ENCODE measurements around the gene SMIM41.

The SMIM41 gene

DNA sequence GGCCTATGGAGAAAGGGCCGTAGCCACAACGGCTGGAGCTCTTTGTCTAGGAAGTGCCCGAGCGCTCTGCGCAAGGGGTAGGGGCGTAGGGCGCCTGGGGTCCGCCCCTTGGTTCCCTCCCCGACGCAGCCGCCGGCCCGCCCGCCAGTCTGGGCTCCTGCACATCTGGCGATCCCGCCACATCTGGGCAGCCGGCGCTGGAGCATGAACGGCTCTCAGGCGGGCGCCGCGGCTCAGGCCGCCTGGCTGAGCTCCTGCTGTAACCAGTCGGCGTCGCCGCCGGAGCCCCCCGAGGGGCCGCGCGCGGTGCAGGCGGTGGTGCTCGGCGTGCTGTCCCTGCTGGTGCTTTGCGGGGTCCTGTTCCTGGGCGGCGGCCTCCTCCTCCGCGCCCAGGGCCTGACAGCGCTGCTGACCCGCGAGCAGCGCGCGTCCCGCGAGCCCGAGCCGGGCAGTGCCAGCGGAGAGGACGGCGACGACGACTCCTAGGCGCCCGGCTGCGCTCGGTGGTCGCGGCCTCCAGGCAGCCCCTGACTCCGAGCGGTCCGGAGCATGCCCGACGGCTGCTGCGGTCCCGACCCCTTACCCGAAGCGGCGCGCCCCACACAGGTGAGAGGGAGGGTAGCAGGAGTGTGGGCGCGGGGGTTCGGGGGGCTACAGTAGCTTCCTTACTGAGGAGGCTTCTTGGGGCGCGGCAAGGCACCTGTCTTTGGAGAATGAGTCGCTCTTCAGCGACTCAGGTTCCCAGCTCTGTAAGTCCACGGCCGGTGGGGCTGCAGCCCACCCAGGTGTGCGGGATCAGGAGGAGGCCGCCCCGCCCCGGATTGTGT, at the start of gene SMIM41:
Gene SMIM41 (plus strand): TSS at position 129 of the 827 bp plus-strand sequence. CDS start 76 bp downstream, at position 205.
- DNase-seq: peak; percentile 60

DNA sequence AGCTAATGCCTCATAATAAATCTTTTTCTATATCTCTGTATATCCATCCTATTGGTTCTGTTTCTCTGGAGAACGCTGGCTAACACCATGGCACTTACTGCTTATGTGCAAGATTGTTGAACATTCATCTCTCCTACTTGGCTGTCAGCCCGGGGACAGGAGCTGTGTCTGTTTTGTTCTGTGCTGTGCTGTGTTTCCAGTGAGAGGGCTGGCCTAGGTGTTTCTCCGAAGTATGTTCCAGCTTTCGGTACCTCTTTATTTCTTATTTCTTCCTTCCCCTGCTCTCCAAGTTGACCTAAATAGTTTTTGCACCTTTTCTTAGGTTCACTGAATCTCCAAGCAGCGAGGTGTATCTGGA, 47.1 kb upstream of the SMIM41 start:
- DNase-seq: peak; percentile 85

DNA sequence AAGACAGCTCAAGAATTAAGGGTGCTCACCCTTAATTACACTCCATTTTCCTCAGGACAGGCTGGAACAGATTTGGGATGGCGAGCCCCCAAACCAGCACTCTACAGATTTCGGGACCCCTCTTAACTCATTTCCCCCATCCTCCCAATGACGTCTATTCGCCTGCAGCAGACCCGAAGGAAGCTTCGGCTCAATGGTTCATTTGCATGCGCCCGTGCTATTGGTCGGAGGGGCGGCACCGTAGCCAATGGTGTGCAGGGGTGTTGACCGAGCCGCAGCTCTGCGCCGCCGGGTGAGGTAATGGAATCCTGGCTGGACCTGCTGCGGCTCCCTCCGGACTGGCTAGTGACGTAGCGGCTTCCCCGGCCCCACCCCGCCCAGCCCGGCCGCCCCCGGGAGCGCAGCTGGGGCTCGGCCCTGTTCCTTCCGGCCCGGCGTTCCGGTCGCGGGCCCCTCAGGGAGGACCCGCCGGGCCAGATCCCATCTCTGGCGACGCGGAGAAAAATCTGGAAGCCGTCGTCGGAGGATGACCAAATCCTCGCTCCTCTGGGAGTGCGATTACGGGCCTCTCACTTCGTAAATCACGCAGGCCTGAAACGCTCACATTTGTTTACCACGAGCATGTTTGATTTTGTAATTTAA, 46.6 kb upstream of the SMIM41 start:
- peak; percentile 98 for DNase-seq

DNA sequence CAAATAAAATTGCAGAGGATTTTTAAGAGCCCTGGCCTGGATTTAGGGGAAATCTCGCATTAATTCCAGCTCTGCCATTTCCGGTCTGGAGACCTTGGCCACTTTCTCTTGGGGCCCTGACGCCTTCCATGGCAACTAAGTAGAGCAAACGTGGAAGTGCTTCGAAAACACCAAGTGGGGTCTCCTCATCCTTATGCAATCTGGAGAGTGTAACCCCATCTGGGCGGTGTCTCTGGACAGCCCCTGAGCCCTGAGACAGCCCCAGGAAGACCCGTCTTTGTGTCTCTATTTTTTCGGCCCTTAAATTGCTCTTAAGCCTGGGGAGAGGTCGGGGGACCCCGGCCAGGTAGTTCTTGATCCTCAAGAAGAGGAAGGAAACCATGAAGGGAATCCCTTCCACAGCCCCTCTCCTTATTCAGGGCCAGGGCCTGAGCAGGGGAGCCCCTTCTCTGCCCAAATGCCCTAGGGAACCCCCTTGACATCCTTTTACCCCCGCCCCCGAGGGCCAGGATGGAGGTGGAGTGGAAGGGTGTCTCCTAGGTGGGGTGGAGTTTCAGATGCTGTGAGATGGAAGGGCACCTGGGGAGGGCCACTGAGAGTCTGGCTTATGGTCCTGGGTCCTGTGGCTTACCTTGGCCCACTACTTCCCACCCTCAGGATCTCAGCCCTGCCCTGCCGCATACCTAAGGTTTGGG, 45.9 kb upstream of the SMIM41 start:
- DNase-seq: no peak

DNA sequence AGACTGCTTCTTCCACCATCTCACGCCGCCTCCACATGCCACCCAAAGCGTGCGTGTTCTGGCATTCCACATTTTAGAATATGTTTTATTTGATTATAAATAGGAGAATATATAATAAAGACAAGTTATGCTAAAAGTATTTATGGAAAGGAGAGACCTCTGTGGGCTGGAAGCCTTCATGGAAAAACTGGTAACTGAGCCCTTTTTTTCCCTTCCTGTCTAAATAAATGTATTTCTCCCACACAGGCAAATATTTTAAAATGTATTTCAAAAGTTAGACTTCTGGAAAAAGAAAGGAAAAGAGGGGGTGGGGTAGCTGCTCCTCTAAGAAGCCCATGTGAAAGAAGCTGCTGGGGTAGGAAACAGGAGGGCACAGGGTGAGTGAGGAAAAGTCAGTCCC, 44.3 kb upstream of the SMIM41 start:
- DNase-seq: peak; percentile 40

DNA sequence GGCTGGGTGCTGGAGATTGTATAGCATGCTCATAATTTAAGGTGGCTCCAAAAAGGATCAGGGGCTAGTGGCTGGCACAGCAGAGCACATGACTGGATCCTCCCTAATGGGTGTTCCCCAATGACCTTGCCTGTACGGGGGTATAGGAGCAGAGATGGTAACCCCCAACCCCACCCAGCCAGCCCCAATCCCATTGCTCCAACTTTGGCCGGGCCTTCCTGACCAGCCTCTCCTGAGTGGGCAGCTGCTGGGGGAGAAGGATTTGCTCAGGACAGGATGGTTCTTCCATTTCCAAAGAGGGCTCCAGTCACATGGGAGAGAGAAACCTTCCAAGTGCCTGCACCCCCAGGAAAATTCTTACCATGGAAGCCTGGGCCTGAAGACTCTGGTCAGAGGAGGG, 43.6 kb upstream of the SMIM41 start:
- no peak for DNase-seq

DNA sequence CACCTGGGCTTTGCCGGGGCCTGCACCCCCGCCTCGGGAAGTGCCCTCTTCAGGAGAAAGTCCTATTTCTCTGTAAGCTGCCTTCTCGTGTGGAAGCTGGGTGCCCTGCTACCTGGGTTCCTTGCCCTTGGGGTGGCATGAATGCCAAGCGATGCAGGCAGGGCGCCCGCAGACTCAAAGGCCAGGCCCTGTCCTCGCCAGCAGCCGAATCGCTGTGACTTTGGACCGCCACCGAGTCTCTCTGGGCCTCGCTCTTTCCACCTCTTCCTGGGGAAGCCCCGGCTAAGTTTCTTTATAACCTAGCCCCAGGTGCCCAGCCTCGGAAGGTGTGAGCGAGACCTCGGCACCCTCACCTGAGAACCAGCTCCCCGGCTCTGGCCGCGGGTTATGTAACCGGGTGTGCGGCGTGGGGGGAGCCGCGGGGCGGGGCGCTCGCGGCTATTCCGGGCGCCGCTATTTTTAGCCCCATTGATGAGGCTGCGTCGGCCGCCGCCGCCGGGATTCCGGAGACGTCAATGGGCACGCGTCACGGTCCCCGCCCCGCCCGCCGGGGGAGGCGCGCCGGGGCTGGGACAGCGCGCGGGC, 42.8 kb upstream of the SMIM41 start:
- DNase-seq: peak; percentile 88

DNA sequence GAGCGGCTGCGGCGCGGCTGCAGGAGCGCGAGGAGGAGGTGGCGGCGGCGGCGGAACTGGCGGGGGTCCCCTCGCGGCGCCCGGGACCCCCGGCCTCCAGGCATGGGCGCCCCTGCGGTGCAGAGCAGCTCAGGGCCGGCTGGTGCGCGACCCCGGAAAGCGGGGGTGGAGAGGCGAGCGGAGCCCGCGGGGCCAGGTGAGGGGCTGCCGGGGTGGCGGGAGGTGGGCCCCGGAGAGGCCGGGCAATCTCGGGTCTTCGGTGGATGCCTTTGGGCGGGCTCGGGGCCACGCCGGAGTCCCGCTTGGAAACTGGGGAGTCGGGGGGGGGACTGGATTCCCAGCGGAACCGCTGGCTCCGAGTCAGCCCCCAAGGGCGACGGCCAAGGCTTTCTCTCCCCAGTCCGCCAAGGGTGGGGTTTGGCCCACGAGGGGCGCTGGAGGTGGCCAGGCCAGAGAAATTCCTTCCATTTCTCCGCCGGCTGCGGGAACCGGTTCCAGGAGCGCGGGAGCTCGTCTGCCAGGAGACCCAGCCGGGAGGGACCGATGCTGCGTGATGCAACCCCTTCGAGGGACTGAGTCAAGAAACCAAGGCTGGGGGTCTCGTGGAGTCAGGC, 42.1 kb upstream of the SMIM41 start:
- peak; percentile 86 for DNase-seq

DNA sequence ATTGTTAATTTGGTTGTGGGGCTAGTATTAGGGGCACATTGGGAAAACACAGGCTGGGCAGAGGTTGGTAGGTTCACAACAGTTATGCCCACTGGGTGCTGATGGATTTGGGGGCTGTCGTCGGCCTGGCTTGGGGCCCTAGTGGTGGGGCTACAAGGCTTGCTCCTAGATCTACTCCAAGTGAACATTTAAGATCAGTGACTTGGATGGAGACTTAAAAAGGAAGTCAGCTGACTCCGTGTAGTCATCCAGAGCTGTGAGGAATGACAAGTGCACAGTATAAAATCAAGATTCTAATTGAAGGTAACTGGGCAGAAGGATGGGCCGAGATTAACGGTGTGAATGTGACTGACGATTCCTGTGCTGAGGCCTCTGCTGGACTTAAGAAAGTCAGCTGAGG, 41.1 kb upstream of the SMIM41 start:
- DNase-seq: no peak

DNA sequence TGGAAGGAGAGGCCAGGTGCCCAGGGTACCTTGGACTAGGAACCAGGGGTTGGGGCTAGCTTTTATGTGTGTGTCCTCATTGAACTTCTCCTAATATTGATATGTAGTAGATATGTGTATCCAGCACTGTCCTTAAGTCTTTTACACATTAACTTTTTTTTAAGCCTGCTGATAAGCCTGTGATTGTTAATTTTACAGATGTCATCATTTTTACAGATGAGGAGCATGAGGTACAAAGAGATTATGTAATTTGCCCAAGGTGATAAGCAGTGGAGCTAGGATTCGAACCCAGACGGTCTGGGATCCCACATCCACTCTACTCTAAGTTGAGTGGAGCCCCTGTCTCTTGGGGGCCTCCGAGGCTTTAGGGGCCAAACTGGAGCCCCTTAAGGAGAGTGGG, 38.5 kb upstream of the SMIM41 start:
- no peak for DNase-seq

DNA sequence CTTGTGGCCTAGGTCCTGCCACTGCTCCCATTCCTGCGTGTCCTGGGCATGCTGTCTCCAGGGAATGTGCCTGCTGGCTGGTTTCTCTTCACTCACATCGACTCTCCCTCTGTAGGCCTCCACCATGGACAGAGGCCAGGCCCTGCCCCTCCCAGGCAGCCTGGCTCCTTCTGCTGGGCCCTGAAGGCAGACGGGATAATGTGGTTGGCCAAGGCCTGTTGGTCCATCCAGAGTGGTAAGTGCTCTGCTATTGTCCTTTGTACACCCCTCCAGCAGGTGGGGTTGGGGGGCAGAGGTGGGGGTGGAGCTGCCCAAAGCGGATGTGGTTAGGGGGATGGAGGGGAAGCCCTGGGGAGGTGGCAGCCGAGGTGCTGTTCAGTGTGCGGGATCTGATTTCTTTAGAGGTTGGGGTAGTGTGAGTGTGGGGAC, 37.8 kb upstream of the SMIM41 start:
- no peak for DNase-seq

DNA sequence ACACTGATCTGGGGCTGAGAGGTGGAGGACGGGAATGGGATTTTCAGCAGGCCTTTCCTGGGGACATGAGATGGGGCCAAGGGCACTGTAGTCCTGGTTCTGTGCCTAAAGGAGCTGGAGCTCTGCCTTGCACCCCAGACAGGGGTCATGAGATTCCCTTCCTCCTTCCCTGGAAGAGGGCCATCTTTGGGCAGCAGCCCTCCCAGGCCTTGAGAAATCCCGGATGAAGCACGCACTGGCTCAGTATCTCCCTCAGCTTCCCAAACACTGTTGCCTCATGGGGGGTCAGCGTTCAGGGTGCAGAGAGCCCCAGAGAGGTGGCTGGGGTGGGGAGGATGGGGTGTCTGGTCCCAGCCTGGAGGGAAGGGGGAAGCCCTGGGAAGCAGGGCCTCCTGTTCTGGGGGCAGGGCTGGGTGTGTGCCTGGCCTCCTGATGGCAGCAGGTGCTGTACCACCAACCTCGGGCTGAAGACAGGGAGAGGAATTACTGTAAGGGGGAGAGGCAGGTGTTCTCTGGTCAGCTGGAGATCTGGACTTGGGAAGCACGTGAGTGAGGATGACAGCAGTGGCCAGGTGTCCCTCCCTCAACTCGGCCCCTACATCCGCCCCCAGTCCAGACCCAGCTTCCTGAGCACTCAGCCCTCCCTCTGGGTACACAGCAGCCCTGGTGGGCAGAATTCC, 36.7 kb upstream of the SMIM41 start:
- no peak for DNase-seq

DNA sequence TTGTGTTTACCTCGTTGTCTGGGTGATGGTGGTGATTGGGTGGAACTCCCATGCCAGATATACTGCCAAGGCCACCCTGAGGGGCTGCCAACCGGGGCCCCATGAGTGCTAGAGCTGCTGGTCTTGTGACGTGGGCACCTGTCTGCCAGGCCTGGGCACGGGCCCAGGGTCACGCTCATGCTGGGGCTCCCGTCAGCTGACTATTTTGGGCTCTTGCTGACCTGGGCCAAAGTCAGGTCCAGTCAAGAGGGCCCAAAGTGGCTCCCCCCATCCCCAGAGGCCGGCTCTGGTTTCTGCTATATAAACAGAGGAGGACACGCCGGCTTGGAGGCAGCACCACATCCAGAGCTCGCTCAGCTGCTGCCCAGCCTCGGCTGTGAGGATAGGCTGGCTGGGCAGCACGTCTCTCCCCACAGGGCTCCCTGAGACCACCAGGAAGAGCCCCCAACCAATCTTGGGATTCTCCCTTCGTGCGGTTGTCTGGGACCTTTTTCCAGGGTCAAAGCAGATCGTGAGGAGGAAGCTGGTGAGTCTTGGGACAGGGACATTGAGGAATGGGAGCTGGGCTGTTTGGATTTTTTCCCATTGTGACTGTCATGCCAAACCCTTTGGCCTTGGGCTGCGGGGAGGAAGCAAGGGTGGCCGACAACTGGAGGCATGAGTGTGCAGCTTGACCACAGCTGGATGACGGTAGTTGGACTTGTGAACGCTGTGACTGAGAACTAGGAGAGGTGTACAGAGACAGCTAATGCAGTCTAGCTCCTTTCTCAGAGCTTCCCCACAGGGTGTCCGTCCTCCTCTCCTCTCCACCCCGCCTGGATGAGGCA, 35.9 kb upstream of the SMIM41 start:
- no peak for DNase-seq

DNA sequence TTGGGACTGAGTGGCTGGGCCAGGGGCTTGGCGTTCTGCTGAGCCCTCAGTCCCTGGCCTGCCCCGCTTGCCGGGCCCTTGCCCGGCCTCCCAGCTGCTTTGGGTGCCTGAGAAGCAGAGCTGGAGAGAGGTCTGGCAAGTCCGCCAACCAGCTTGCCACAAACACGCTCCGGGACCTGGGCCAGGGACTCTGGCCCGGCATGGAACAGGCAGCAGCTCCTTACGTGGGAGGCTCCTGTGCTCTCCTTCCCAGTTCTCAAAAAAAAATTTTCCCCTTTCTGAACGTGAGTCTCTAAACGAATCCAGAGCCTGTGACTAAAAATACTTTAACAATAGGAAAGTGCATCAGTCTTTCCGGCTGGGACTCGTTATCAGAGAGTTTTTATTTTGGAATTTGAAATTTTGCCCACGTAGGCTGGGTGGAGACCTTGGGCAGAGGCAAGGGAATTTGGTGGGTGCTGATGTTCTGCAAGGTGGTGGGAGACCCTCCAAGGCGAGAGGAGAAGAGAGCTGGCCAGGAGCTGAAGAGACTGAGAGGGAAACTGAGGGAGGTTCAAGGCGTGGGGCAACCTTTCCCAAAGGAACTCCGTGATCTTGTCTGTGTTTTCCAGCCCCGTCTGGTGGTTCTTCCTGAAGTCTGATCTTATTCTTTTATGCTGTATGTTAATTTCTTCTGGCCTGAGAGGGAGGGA, 35.1 kb upstream of the SMIM41 start:
- DNase-seq: peak; percentile 34

DNA sequence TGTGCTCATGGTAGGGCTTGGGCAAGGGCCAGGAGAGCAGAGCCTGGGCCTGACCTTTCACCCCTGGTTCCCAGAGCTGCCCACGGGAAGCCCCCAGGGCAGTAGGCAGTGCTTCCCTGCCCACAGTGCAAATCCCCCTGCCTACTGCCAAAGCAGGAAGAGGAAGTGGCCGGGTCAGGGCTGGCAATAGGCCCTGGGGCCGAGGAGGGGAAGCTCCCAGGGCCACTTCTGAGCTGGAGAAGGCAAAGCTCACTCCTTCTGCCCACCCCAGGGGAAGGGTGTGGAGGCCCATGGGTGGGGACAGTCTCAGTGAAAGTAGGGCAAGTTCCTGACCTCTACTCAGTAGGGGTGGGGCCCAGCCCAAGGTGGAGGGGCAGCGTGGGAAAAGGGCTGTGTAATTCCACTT, 33.7 kb upstream of the SMIM41 start:
- no peak for DNase-seq

DNA sequence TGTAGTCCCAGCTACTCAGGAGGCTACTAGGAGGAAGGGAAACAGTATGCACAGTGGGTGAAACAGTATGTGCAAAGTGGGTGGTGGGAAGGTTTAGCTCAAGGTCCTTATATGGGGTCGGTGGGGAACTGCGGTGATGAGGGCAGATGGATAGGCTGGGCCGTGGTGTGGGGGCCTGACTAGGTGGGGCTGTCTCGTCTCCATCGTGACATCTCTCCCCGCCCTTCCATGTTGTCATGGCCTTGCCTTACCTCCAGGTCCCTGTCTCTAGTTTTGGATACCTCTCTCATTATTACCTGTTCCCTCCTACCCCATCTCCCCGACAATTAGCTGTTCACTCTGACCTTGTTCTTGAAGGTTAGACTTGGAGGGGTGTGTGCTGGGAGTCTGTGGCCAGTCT, 32.6 kb upstream of the SMIM41 start:
- DNase-seq: no peak

DNA sequence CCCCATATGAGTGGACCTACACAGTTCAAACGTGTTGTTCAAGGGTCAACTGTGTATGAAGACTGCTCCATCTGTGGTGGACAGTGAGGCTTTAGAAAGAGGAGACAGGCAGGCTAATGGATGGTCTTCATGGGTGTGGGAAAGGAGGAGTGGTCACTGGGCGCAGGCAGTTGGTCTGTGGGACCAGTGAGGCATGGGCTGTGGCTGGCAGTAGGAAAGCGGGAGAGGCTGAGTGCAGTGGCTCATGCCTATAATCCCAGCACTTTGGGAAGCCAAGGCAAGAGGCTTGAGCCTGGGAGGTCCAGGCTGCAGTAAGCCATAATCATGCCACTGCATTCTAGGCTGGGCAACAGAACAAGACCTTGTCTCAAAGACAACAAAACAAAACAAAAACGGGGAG, 30.2 kb upstream of the SMIM41 start:
- no peak for DNase-seq

DNA sequence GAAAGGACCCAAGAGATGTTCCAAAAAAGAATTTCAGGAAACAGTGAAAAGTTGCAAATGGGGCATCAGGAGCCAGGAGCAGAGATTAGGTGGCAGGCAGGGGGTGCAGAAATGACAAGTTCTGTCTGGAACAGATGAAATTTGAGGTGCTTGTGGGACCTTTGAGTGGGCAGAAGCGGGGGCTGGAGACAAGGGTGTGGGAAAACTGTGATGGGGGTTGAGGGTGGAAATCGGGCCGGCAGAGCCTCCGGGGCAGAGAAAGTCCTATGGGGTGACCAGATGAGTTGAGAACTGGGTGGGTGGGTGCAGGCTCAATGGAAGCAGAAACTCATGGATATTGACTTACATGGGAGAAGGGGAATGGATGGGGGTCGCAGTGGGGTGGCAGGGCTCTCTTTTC, 29.8 kb upstream of the SMIM41 start:
- no peak for DNase-seq

DNA sequence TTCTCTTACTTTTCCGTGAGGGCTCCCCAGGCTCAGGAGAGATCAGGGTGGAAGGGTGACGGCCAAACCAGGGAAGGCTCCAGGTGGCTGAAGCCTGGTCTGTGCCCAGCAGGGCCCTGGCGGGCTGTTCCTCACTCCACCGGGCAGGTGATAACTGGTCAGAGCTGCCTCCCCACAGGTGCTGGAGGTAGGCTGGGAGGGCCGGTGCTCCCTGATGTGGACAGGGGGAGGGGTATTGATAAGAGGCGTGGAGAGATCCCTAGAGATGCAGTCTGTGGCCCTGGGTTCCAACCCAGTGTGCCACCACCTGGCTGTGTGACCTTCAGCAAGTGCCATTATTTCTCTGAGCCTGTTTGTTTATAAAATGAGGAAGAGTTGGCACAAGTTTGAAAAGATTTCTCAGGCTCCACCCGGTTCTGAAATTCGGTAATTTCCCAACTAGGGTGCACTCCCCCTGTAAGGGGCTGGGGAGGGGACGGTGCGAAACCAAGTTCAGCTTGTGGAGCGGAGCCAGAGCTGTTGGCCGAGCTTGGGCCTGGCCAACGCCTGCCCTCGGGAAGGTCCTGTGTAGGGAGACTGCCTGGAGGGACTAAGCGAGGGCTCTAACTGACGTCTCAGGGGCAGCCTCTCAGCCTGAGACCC, 29.3 kb upstream of the SMIM41 start:
- DNase-seq: no peak

DNA sequence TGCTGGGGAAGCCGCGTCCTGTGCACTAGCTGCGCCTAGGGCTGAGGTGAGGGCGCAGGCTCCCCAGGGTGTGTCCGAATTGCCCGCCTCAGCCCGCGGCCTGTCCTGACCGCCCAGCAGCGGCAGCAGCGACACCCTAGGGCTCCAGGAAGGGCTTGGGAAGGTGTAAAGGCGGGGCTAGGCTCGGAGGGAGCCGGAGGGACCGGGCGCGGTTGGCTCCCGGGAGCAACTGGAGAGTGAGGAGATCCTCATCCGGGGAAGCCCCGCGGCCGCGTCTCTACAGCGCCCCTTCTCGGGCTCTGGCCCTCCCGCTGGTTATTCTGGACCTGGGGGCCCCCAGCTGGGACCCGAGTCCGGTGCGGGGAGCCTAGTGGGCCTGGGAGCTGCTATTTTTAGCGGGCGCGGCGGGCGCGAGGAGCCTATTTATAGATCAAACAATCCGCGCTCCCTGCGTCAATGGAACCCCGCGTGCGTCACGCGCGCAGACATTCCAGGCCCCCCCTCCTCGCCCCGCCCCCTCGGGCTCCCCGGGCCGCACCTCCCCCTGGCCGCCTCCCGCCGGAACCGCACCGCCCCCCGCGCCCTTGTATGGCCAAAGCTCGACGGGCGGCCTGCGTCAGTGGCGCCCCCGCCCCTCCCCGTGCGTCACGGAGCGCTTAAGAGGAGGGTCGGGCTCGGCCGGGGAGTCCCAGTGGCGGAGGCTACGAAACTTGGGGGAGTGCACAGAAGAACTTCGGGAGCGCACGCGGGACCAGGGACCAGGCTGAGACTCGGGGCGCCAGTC, 28.6 kb upstream of the SMIM41 start, which contains the start of gene NR4A1:
Gene NR4A1 (plus strand): TSS at position 685 of the 784 bp plus-strand sequence. CDS start 2,887 bp downstream, outside the sequence.
- peak; percentile 94 for DNase-seq

Data from eye (tissue), 1 donor.